HepG2 (cell line): Measurements from ENCODE around the gene RAD54L2. TPM values are rescaled to one million over a fixed set of nuclear protein-coding genes. Genes with fewer than 3 reads are reported as not detected.
A peak's percentile ranks its signal among the peaks of the same experiment; 100 is the strongest.

Experiments used
- ATF6 ChIP-seq: sonication (generic); formaldehyde crosslinking; conservative IDR thresholded peaks from 2 replicates; pipeline ENCODE4 v1.4.0; 2020; ENCODE audit warnings: missing genetic modification reagents
- CREM ChIP-seq, 2 experiments: sonication (generic) in 1 of 2; formaldehyde crosslinking in 1 of 2; IDR thresholded peaks; 2 replicates each; pipeline versions ENCODE4 v1.4.0 to v1.6.1; 2016 to 2020; ENCODE audit warnings: antibody characterized with exemption in 1 of 2, mild to moderate bottlenecking in 1 of 2, missing genetic modification reagents in 1 of 2
- FIP1L1 ChIP-seq: fragments of 200-400 bp; formaldehyde crosslinking; IDR thresholded peaks from 2 replicates; pipeline ENCODE4 v1.6.1; 2018; ENCODE audit warnings: low read depth, mild to moderate bottlenecking, low read length, moderate library complexity, borderline replicate concordance; ENCODE audit not compliant: insufficient read depth
- FLYWCH1 ChIP-seq: sonication (generic); formaldehyde crosslinking; IDR thresholded peaks from 2 replicates; pipeline ENCODE4 v1.8.1; 2023; ENCODE audit warnings: mild to moderate bottlenecking, missing genetic modification reagents
- GFI1 ChIP-seq: sonication (generic); formaldehyde crosslinking; IDR thresholded peaks from 2 replicates; pipeline ENCODE4 v1.5.0; 2020; ENCODE audit warnings: missing genetic modification reagents, mild to moderate bottlenecking, borderline replicate concordance
- HNRNPL ChIP-seq: fragments of 200-400 bp; formaldehyde crosslinking; IDR thresholded peaks from 2 replicates; pipeline ENCODE4 v1.6.1; 2017; ENCODE audit warnings: mild to moderate bottlenecking, low read depth, low read length
- HOXA5 ChIP-seq: sonication (generic); formaldehyde crosslinking; IDR thresholded peaks from 2 replicates; pipeline ENCODE4 v1.4.0; 2020; ENCODE audit warnings: missing genetic modification reagents
- KAT8 ChIP-seq: IDR thresholded peaks from 2 replicates; pipeline ENCODE4 v1.6.1; 2016; ENCODE audit warnings: missing genetic modification reagents, missing compliant biosample characterization
- KLF9 ChIP-seq: IDR thresholded peaks from 2 replicates; pipeline ENCODE4 v1.6.1; 2016; ENCODE audit warnings: low read depth
- MEIS1 ChIP-seq: sonication (generic); formaldehyde crosslinking; IDR thresholded peaks from 2 replicates; pipeline ENCODE4 v1.9.0; 2021; ENCODE audit warnings: mild to moderate bottlenecking, missing genetic modification reagents, moderate library complexity, borderline replicate concordance
- NCOR1 ChIP-seq: fragments of 200-600 bp; sonication (generic); IDR thresholded peaks from 2 replicates; pipeline ENCODE4 v1.7.0; 2017; ENCODE audit warnings: antibody characterized with exemption, low read length, borderline replicate concordance
- PHF8 ChIP-seq: sonication (generic); formaldehyde crosslinking; IDR thresholded peaks from 2 replicates; pipeline ENCODE4 v1.5.0; 2020; ENCODE audit warnings: missing genetic modification reagents
- RNF2 ChIP-seq: fragments of 450-650 bp; conservative IDR thresholded peaks from 2 replicates; pipeline ENCODE4 v1.6.1; 2016; ENCODE audit warnings: low read depth
- STAG1 ChIP-seq: sonication (generic); formaldehyde crosslinking; IDR thresholded peaks from 2 replicates; pipeline ENCODE4 v1.4.0; 2020; ENCODE audit warnings: missing genetic modification reagents
- TARDBP ChIP-seq: sonication (generic); formaldehyde crosslinking; IDR thresholded peaks from 2 replicates; pipeline ENCODE4 v1.8.0; 2022; ENCODE audit warnings: mild to moderate bottlenecking, missing genetic modification reagents
- TBX3 ChIP-seq: fragments of 450-650 bp; IDR thresholded peaks from 2 replicates; pipeline ENCODE4 v1.6.1; 2017; ENCODE audit warnings: antibody characterized with exemption, mild to moderate bottlenecking, inconsistent platforms, borderline replicate concordance
- ZBTB21 ChIP-seq: sonication (generic); formaldehyde crosslinking; IDR thresholded peaks from 2 replicates; pipeline ENCODE4 v1.4.0; 2020; ENCODE audit warnings: missing genetic modification reagents
- ZIK1 ChIP-seq: sonication (generic); formaldehyde crosslinking; IDR thresholded peaks from 2 replicates; pipeline ENCODE4 v1.5.0; 2020; ENCODE audit warnings: mild to moderate bottlenecking, low read depth, missing genetic modification reagents, borderline replicate concordance
- ZKSCAN5 ChIP-seq: sonication (generic); formaldehyde crosslinking; IDR thresholded peaks from 2 replicates; pipeline ENCODE4 v1.5.1; 2020; ENCODE audit warnings: mild to moderate bottlenecking, missing genetic modification reagents
- ZNF207 ChIP-seq: fragments of 450-650 bp; IDR thresholded peaks from 2 replicates; pipeline ENCODE4 v1.6.1; 2016; ENCODE audit warnings: antibody characterized with exemption, borderline replicate concordance
- ZNF282 ChIP-seq: fragments of 450-650 bp; IDR thresholded peaks from 2 replicates; pipeline ENCODE4 v1.6.1; 2018; ENCODE audit not compliant: partially characterized antibody
- ZNF329 ChIP-seq: sonication (generic); formaldehyde crosslinking; IDR thresholded peaks from 2 replicates; pipeline ENCODE4 v1.9.0; 2021; ENCODE audit warnings: low read depth, mild to moderate bottlenecking, missing genetic modification reagents
- ZNF367 ChIP-seq: sonication (generic); formaldehyde crosslinking; IDR thresholded peaks from 2 replicates; pipeline ENCODE4 v1.4.0; 2020; ENCODE audit warnings: missing genetic modification reagents, borderline replicate concordance
- ZNF576 ChIP-seq: sonication (generic); formaldehyde crosslinking; IDR thresholded peaks from 2 replicates; pipeline ENCODE4 v1.4.0; 2020; ENCODE audit warnings: mild to moderate bottlenecking, missing genetic modification reagents
- ZNF768 ChIP-seq: sonication (generic); formaldehyde crosslinking; IDR thresholded peaks from 2 replicates; pipeline ENCODE4 v1.4.0; 2020; ENCODE audit warnings: missing genetic modification reagents
- ZNF784 ChIP-seq: sonication (generic); formaldehyde crosslinking; IDR thresholded peaks from 2 replicates; pipeline ENCODE4 v1.5.1; 2020; ENCODE audit warnings: missing genetic modification reagents, mild to moderate bottlenecking, borderline replicate concordance
- ZNF788 ChIP-seq: sonication (generic); formaldehyde crosslinking; IDR thresholded peaks from 2 replicates; pipeline ENCODE4 v1.5.0; 2020; ENCODE audit warnings: mild to moderate bottlenecking, missing genetic modification reagents, borderline replicate concordance
- ZNF891 ChIP-seq: sonication (generic); formaldehyde crosslinking; IDR thresholded peaks from 2 replicates; pipeline ENCODE4 v1.5.0; 2020; ENCODE audit warnings: mild to moderate bottlenecking, missing genetic modification reagents
- polyA plus RNA-seq, 8 experiments: library from polyadenylated mRNA; depleted of rRNA in 3 of 8; stranded (reverse) in 7 of 8; unstranded in 1 of 8; fragments of >200 nt; fragmentation: Illumina TruSeq in 4 of 8; extraction: Trizol in 4 of 8; gene quantifications; 2 replicates each; pipeline versions ENCODE4 v1.2.1 to v1.2.3, GENCODE V29; 2011 to 2016; ENCODE audit warnings: low read depth in 4 of 8, missing spikeins in 1 of 8, mixed read lengths in 1 of 8; ENCODE audit not compliant: insufficient read depth in 1 of 8
- total RNA-seq, 5 experiments: library from RNA; depleted of rRNA; stranded (reverse); fragments of >200 nt; fragmentation: Illumina TruSeq; extraction: Trizol; gene quantifications; 2 replicates each; pipeline ENCODE4 v1.2.3, GENCODE V29; 2016; ENCODE audit warnings: low read depth in 1 of 5

RAD54L2 gene
- total and polyA plus RNA-seq, 2 of the 13 experiments (the other 11 are each of a cell fraction or from before 2014, with no cell fraction given): 5.5 to 14.8 TPM

- TF ChIP-seq FIP1L1: no peak
- peak; percentile 92 for TF ChIP-seq HOXA5 (CRISPR knock-in tag)
- TF ChIP-seq HNRNPL: no peak
- peak; percentile 98 for TF ChIP-seq TARDBP
- peak; percentile 96 for TF ChIP-seq PHF8 (CRISPR knock-in tag)
- TF ChIP-seq FLYWCH1: 0 out of 2 replicates have a peak, but pooled peaks have one; percentile 63
- no peak for TF ChIP-seq TBX3
- TF ChIP-seq ZBTB21 (CRISPR knock-in tag): no peak
- peak; percentile 97 for TF ChIP-seq KAT8 (CRISPR knock-in tag)
- peak; percentile 72 for TF ChIP-seq RNF2
- no peak; the same call in 1 of the 2 replicates for TF ChIP-seq ATF6
- TF ChIP-seq KLF9 (CRISPR knock-in tag): 0 out of 2 replicates have a peak, but pooled peaks have one; percentile 40
- TF ChIP-seq ZNF207: no peak
- no peak; the same call in 1 of the 2 replicates for TF ChIP-seq ZNF576 (CRISPR knock-in tag)
- TF ChIP-seq CREM (IDR thresholded peaks at IDR 0.05): 0 out of 2 replicates have a peak, but pooled peaks have one; percentile 20
- TF ChIP-seq CREM (CRISPR knock-in tag; IDR thresholded peaks at IDR 0.05): no peak
- peak; percentile 28; the same call in 1 of the 2 replicates for TF ChIP-seq STAG1 (CRISPR knock-in tag)
- TF ChIP-seq ZKSCAN5 (CRISPR knock-in tag): no peak
- TF ChIP-seq ZIK1 (CRISPR knock-in tag): no peak
- peak; percentile 89 for TF ChIP-seq ZNF768
- TF ChIP-seq ZNF282: no peak
- peak; percentile 74 for TF ChIP-seq ZNF891 (CRISPR knock-in tag)
- TF ChIP-seq ZNF788: peak; percentile 99
- 0 out of 2 replicates have a peak, but pooled peaks have one; percentile 85 for TF ChIP-seq ZNF329 (CRISPR knock-in tag)
- TF ChIP-seq NCOR1: peak; percentile 25; the same call in 1 of the 2 replicates
- TF ChIP-seq ZNF784 (CRISPR knock-in tag): peak; percentile 91
- TF ChIP-seq GFI1 (CRISPR knock-in tag): peak; percentile 88; the same call in 1 of the 2 replicates
- TF ChIP-seq MEIS1 (CRISPR knock-in tag): 0 out of 2 replicates have a peak, but pooled peaks have one; percentile 28
- TF ChIP-seq ZNF367: no peak
These were observed at the start of gene RAD54L2 (continued) for GRCh38 chr3:51538459-51539290.
